Adrenal gland (tissue), 12 donors: ENCODE data around the gene MKX. TPM values are rescaled to one million over a fixed set of nuclear protein-coding genes. Genes with fewer than 3 reads are reported as not detected.

Source experiments
- DNase-seq, 7 donors: peaks; one replicate each; pipeline ENCODE4 v3.0.0-alpha.2; 2019 to 2020
- H3K27ac ChIP-seq, 5 donors: fragments of 200-600 bp; sonication (generic) in 4 of 5; 1 replicate in 3 of 5; 2 replicates in 2 of 5; pipeline versions ENCODE4 v1.5.1 to v1.8.0; 2016 to 2020; ENCODE audit warnings: mild to moderate bottlenecking in 1 of 5
- H3K27me3 ChIP-seq: fragments of 200-600 bp; 2 replicates; pipeline ENCODE4 v1.8.0; 2021
- H3K36me3 ChIP-seq, 2 donors: fragments of 200-600 bp; replicated peaks in 1 of 2; 1 replicate in 1 of 2; 2 replicates in 1 of 2; pipeline versions ENCODE4 v1.5.1 to v1.8.0; 2018 to 2022
- H3K4me1 ChIP-seq, 2 donors: fragments of 200-600 bp; replicated peaks in 1 of 2; 1 replicate in 1 of 2; 2 replicates in 1 of 2; pipeline versions ENCODE4 v1.5.1 to v1.8.0; 2018 to 2021
- H3K4me3 ChIP-seq, 4 donors: fragments of 200-600 bp; sonication (generic) in 3 of 4; one replicate each; pipeline ENCODE4 v1.5.1; 2016 to 2018
- H3K9me3 ChIP-seq, 3 donors: fragments of 200-600 bp; sonication (generic) in 1 of 3; replicated peaks in 1 of 3; 1 replicate in 2 of 3; 2 replicates in 1 of 3; pipeline versions ENCODE4 v1.5.1 to v1.8.0; 2016 to 2021
- POLR2A ChIP-seq, 2 donors: fragments of 450-650 bp; IDR thresholded peaks; one replicate each; pipeline ENCODE4 v1.6.1; 2017; ENCODE audit warnings: antibody characterized with exemption in 2 of 2, mild to moderate bottlenecking in 2 of 2, moderate library complexity in 1 of 2
- WGBS, 4 donors: extraction: QIAGEN DNeasy Blood & Tissue Kit in 2 of 4; methylation state at CpG; one replicate each; pipeline versions ENCODE4 v1.1.5 to v1.1.7; 2013 to 2017; 5-methylcytosine and 5-hydroxymethylcytosine counted together
- intact Hi-C, 2 donors: fragments of 100-400 bp; cut with DNase I; formaldehyde crosslinking; loops; one replicate each; pipeline versions ENCODE4 v1.14.1 to v1.15.0; 2022 to 2023
- polyA plus RNA-seq, 3 donors: library from polyadenylated mRNA; stranded (reverse); fragments of 200-250 nt in 2 of 3; fragments of 350-450 nt in 1 of 3; fragmentation: Illumina TruSeq in 1 of 3; extraction: RNeasy Lipid Tissue Mini Kit (QIAGEN cat#74804) in 1 of 3; gene quantifications; one replicate each; pipeline ENCODE4 v1.2.3, GENCODE V29; 2013 to 2014
- total RNA-seq, 9 donors: library from RNA; depleted of rRNA in 4 of 9; stranded (reverse); fragments of >200 nt in 4 of 9; fragments of 120-200 nt in 1 of 9; fragmentation: NEBNext Ultra II Directional in 1 of 9; extraction: Animal tissue kit (Norgen Biotek cat#: 25700) in 1 of 9; gene quantifications; one replicate each; pipeline versions ENCODE4 v1.1.0 to v1.2.4, GENCODE V29; 2013 to 2023
- TF ChIP-seq, protein P1 (sequence below), 6 experiments: fragments of 450-650 bp in 4 of 6; fragments of 200-600 bp in 2 of 6; sonication (generic) in 1 of 6; IDR thresholded peaks; 1 replicate in 5 of 6; 2 replicates in 1 of 6; pipeline versions ENCODE4 v1.5.1 to v1.8.0; 2016 to 2021; ENCODE audit warnings: antibody characterized with exemption in 6 of 6, mild to moderate bottlenecking in 2 of 6, moderate library complexity in 1 of 6
- donor health status: healthy with polysubstance abuse.
- donor health status: Bipolar disorder and iron deficiency.
- donor health status: DM: yes; HTN: yes; CAD: no.
- donor health status: DM: no; HTN: no; CAD: no.
- donor health status: DM: no; HTN: no; CAD: no.
- donor health status: DM: yes; HTN: yes; CAD: no.

The MKX gene
- total and polyA plus RNA-seq, 12 donors = 0.06 to 5.4 (median 1.3) TPM

DNA sequence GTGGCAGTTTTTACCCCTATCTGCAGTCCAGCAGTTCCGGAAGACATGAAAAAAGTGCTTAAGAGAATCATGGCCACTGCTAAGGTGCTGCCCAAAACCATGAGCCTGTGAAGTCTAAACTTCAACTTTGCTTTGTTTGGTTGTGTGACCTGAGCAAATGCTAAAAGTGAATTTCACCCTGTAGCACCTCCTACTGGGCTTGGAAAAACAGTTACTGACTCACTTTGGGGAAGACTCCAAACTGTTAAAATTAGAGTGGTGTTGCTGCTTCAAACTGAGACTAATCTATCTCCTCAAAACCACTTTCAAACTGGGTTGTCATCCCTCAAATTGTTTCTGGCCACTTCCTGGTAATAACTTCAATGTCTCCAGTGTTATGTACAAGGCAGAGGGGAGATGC, 21.3 kb downstream of the MKX start:
- no peaks in the 10 kb centered on the region for H3K36me3 ChIP-seq
- TF ChIP-seq, protein P1, sequence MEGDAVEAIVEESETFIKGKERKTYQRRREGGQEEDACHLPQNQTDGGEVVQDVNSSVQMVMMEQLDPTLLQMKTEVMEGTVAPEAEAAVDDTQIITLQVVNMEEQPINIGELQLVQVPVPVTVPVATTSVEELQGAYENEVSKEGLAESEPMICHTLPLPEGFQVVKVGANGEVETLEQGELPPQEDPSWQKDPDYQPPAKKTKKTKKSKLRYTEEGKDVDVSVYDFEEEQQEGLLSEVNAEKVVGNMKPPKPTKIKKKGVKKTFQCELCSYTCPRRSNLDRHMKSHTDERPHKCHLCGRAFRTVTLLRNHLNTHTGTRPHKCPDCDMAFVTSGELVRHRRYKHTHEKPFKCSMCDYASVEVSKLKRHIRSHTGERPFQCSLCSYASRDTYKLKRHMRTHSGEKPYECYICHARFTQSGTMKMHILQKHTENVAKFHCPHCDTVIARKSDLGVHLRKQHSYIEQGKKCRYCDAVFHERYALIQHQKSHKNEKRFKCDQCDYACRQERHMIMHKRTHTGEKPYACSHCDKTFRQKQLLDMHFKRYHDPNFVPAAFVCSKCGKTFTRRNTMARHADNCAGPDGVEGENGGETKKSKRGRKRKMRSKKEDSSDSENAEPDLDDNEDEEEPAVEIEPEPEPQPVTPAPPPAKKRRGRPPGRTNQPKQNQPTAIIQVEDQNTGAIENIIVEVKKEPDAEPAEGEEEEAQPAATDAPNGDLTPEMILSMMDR (IDR thresholded peaks at IDR 0.05) = peak in 3 of 6 experiments; percentile 8 to 22 (median 20)
- TF ChIP-seq POLR2A (IDR thresholded peaks at IDR 0.05) = no peak
- H3K4me1 ChIP-seq = no peaks in the 10 kb centered on the region
- no peak overlapping the region for H3K27ac ChIP-seq
- intact Hi-C loops = loop anchor here in 1 of 2 donors (5.0 kb wide), 1 partner anchor 67 kb away; no protein-coding TSS in a partner anchor
- no peaks in the 10 kb centered on the region for H3K27me3 ChIP-seq
- peak in 1 of 7 donors; percentile 3 for DNase-seq
- no peaks in the 10 kb centered on the region for H3K9me3 ChIP-seq
- no peak overlapping the region for H3K4me3 ChIP-seq
- WGBS, 4 donors = 87 to 94% (median 90%) methylated on average over 1 of the region's 1 CpG

DNA sequence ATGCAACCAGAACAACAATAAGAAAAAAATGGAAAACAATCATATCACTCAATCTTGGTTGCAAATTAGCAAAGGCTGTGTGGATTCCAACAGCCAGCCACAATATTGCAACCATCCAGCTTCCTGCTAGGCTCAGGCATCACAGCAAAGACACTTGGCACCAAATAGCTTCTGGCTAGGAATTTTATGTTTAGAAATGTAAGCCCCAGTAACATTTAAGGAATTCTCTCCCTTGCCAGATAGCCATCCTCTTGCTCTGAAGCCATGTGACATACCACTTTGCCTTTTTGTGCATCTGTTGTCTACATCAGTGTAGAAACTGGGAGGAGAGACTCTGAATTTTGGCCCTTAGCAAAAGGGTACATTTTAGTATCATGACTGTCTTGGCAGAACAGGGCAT, 22.2 kb downstream of the MKX start:
- no peak overlapping the region for H3K4me3 ChIP-seq
- no peak for TF ChIP-seq POLR2A (IDR thresholded peaks at IDR 0.05)
- TF ChIP-seq, protein P1 (IDR thresholded peaks at IDR 0.05) = no peak
- H3K4me1 ChIP-seq = no peaks in the 10 kb centered on the region
- no peaks in the 10 kb centered on the region for H3K27me3 ChIP-seq
- H3K9me3 ChIP-seq = no peaks in the 10 kb centered on the region
- no peak for DNase-seq
- H3K27ac ChIP-seq = no peak overlapping the region
- intact Hi-C loops = loop anchor here in 1 of 2 donors (5.0 kb wide), 1 partner anchor 66 kb away; no protein-coding TSS in a partner anchor
- no peaks in the 10 kb centered on the region for H3K36me3 ChIP-seq

DNA sequence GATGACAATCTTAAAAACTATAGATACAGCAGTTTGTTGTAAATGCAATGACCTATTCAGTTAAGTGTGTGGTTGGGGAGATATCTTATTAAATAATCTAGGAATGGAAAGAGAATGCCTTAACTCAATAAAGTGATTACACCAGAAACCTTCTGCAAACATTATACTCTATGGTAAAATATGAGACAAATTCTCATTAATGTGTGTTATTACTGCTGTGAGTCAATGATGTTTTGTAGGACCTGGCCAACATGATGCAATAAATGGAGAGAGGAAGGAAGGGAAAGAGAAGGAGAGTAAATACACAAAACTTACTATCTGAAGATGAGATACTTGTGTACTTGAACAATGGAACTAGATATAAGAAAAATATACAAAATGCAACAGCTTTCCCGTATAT, 25.1 kb downstream of the MKX start:
- Histone ChIP-seq H3K27ac (no peak overlapping the region), H3K36me3 (no peaks in the 10 kb centered on the region), H3K4me1 (no peaks in the 10 kb centered on the region), H3K9me3 (no peaks in the 10 kb centered on the region), H3K4me3 (no peak overlapping the region), H3K27me3 (no peaks in the 10 kb centered on the region)
- DNase-seq = no peak
- WGBS, 4 donors = 83 to 93% (median 91%) methylated on average over 1 of the region's 1 CpG
- TF ChIP-seq, protein P1 (IDR thresholded peaks at IDR 0.05) = no peak
- no peak for TF ChIP-seq POLR2A (IDR thresholded peaks at IDR 0.05)
- intact Hi-C loops = loop anchor here in 1 of 2 donors (5.0 kb wide), 1 partner anchor 63 kb away; no protein-coding TSS in a partner anchor

DNA sequence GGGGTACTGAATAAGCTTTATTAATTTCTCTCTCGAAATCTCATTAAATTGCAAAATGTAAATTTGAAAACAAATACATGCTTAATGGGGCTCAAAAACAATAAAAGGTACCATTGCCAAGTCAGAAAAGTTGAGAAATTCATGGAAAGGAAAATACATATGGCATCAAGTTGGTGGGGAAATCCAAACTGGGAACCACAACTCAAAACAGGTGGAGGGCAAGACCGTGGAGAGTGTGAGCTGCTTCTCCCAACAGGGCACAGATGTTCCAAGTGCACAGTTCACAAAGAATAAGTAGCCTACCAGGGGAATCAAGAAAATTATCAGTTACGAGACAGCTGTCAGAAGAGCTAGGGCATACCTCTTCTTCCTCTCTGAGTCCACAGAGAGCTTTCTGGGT, 26.6 kb downstream of the MKX start:
- Histone ChIP-seq H3K4me3 (no peak overlapping the region), H3K36me3 (no peaks in the 10 kb centered on the region), H3K9me3 (no peaks in the 10 kb centered on the region), H3K4me1 (no peaks in the 10 kb centered on the region), H3K27me3 (no peaks in the 10 kb centered on the region), H3K27ac (no peak overlapping the region)
- DNase-seq = no peak
- intact Hi-C loops = no loop called here
- 81 to 93% (median 83%) methylated on average over 3 of the region's 3 CpGs for WGBS, 4 donors
- TF ChIP-seq, protein P1 (IDR thresholded peaks at IDR 0.05) = no peak
- no peak for TF ChIP-seq POLR2A (IDR thresholded peaks at IDR 0.05)
